ENCODE data around the gene TMEM272. TPM values are rescaled to one million over a fixed set of nuclear protein-coding genes. Genes with fewer than 3 reads are reported as not detected.

The TMEM272 gene
- total and polyA plus RNA-seq, 2 experiments from 2014 or later: 0.11 to 0.76 TPM

DNA sequence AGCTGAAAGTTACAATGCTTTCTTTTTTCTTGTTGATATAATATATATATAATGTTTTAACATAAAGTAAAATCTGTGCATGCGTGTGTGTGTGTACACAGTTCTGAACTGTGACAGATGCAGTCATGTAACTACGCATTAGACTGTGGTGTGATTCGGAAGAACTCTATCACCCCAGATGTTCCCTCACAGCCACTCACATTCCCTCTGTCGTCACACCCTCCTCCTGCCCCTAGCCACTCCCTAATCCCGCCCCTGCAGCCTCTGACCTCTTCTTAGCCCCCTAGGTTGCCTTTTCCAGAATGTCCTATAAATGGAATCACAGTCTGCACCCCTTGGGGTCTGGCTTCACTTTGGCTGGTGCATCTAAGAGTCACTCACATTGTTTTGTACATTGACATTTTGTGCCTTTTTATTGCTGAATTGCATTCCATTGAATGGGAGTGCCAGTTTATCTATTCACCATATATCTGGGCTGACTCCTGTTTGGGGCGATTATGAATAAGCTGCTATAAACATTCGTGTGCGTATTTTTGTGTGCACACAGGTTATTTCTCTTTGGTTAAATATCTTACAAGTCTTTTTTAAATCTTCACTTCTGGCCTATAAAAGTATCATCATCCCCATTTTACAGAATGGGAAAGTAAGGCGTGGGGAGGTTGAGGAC is 61.4 kb downstream of the TMEM272 start:
- TF ChIP-seq, protein P1, sequence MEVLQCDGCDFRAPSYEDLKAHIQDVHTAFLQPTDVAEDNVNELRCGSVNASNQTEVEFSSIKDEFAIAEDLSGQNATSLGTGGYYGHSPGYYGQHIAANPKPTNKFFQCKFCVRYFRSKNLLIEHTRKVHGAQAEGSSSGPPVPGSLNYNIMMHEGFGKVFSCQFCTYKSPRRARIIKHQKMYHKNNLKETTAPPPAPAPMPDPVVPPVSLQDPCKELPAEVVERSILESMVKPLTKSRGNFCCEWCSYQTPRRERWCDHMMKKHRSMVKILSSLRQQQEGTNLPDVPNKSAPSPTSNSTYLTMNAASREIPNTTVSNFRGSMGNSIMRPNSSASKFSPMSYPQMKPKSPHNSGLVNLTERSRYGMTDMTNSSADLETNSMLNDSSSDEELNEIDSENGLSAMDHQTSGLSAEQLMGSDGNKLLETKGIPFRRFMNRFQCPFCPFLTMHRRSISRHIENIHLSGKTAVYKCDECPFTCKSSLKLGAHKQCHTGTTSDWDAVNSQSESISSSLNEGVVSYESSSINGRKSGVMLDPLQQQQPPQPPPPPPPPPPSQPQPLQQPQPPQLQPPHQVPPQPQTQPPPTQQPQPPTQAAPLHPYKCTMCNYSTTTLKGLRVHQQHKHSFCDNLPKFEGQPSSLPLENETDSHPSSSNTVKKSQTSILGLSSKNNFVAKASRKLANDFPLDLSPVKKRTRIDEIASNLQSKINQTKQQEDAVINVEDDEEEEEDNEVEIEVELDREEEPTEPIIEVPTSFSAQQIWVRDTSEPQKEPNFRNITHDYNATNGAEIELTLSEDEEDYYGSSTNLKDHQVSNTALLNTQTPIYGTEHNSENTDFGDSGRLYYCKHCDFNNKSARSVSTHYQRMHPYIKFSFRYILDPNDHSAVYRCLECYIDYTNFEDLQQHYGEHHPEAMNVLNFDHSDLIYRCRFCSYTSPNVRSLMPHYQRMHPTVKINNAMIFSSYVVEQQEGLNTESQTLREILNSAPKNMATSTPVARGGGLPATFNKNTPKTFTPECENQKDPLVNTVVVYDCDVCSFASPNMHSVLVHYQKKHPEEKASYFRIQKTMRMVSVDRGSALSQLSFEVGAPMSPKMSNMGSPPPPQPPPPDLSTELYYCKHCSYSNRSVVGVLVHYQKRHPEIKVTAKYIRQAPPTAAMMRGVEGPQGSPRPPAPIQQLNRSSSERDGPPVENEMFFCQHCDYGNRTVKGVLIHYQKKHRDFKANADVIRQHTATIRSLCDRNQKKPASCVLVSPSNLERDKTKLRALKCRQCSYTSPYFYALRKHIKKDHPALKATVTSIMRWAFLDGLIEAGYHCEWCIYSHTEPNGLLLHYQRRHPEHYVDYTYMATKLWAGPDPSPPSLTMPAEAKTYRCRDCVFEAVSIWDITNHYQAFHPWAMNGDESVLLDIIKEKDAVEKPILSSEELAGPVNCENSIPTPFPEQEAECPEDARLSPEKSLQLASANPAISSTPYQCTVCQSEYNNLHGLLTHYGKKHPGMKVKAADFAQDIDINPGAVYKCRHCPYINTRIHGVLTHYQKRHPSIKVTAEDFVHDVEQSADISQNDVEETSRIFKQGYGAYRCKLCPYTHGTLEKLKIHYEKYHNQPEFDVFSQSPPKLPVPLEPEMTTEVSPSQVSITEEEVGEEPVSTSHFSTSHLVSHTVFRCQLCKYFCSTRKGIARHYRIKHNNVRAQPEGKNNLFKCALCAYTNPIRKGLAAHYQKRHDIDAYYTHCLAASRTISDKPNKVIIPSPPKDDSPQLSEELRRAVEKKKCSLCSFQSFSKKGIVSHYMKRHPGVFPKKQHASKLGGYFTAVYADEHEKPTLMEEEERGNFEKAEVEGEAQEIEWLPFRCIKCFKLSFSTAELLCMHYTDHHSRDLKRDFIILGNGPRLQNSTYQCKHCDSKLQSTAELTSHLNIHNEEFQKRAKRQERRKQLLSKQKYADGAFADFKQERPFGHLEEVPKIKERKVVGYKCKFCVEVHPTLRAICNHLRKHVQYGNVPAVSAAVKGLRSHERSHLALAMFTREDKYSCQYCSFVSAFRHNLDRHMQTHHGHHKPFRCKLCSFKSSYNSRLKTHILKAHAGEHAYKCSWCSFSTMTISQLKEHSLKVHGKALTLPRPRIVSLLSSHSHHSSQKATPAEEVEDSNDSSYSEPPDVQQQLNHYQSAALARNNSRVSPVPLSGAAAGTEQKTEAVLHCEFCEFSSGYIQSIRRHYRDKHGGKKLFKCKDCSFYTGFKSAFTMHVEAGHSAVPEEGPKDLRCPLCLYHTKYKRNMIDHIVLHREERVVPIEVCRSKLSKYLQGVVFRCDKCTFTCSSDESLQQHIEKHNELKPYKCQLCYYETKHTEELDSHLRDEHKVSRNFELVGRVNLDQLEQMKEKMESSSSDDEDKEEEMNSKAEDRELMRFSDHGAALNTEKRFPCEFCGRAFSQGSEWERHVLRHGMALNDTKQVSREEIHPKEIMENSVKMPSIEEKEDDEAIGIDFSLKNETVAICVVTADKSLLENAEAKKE (CRISPR knock-in tag; IDR thresholded peaks at IDR 0.05): no peak
- no peak for TF ChIP-seq NANOG (IDR thresholded peaks at IDR 0.05; ENCODE audit: borderline replicate concordance)
- TF ChIP-seq, protein P2, sequence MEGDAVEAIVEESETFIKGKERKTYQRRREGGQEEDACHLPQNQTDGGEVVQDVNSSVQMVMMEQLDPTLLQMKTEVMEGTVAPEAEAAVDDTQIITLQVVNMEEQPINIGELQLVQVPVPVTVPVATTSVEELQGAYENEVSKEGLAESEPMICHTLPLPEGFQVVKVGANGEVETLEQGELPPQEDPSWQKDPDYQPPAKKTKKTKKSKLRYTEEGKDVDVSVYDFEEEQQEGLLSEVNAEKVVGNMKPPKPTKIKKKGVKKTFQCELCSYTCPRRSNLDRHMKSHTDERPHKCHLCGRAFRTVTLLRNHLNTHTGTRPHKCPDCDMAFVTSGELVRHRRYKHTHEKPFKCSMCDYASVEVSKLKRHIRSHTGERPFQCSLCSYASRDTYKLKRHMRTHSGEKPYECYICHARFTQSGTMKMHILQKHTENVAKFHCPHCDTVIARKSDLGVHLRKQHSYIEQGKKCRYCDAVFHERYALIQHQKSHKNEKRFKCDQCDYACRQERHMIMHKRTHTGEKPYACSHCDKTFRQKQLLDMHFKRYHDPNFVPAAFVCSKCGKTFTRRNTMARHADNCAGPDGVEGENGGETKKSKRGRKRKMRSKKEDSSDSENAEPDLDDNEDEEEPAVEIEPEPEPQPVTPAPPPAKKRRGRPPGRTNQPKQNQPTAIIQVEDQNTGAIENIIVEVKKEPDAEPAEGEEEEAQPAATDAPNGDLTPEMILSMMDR (conservative IDR thresholded peaks at IDR 0.05; ENCODE audit: low read depth in 2 of 2): no peak
- no peaks in the 10 kb centered on the region for H3K79me2 ChIP-seq (replicated peaks; ENCODE audit: insufficient read depth)
- H3F3A ChIP-seq (replicated peaks; ENCODE audit: low read depth): no peaks in the 10 kb centered on the region
- H2AFZ ChIP-seq: no peak overlapping the region
- H3K9me3 Mint-ChIP-seq: no peaks in the 10 kb centered on the region
- DNase-seq (ENCODE audit: low spot score) (no peak), ATAC-seq (peak; percentile 34)
- H3K4me1 Mint-ChIP-seq: peaks cover 17% of the 10 kb centered on the region
- H3K9me2 ChIP-seq (ENCODE audit: insufficient read depth): no peaks in the 10 kb centered on the region
- no peak overlapping the region for H3K4me3 Mint-ChIP-seq
- H3K27ac Mint-ChIP-seq: no peak overlapping the region
- H3K36me3 ChIP-seq (ENCODE audit: insufficient read depth): no peaks in the 10 kb centered on the region
- no peaks in the 10 kb centered on the region for H3K4me1 ChIP-seq (ENCODE audit: insufficient read depth)
- H3K4me3 ChIP-seq: no peak overlapping the region
- no peak overlapping the region for H3K27ac ChIP-seq (ENCODE audit: low read depth)
- H3K27me3 ChIP-seq (ENCODE audit: insufficient read depth): no peaks in the 10 kb centered on the region
- H3K4me2 ChIP-seq: no peak overlapping the region
- H3K27me3 Mint-ChIP-seq (ENCODE audit: insufficient read depth, low read depth, poor library complexity): peaks cover 13% of the 10 kb centered on the region
- H4K20me1 ChIP-seq (replicated peaks; ENCODE audit: insufficient read depth): no peaks in the 10 kb centered on the region
- no peaks in the 10 kb centered on the region for H3K36me3 Mint-ChIP-seq (ENCODE audit: low read depth)

All from GM23338 (cell line).